ENCODE data around the gene BMP7. TPM values are rescaled to one million over a fixed set of nuclear protein-coding genes. Genes with fewer than 3 reads are reported as not detected.

BMP7 gene
- total RNA-seq, 1 donor from 2014 or later = 17.2 TPM

DNA sequence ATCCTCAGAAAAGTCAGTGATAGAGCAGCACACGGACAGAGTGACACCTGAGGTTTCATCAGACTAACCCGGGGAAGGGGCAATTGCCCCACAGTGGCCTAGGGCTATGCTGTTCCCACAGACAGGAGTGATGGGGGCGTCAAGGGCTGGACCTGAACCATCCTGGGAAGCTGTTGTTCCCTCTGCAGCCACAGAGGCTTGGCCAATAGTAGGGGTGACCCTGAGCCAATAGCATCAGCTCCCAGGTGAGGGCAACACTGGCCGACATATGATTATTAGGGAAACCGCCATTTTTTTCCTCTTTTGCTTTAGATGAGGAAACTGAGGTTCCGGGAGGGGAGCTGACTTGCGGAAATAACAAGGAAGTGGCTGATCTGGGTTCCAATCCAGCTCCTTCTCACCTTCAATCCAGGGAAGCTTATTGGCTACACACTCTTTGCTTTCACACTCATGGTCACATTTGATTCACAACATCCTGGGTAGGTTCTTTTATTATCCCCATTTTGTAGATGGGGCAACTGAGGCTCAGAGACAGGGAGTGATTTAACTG lies 126.0 kb downstream of the BMP7 start:
- TF ChIP-seq POLR2A (IDR thresholded peaks at IDR 0.05) = no peak
- TF ChIP-seq POLR2AphosphoS5 (IDR thresholded peaks at IDR 0.05; ENCODE audit: insufficient read depth in 1 of 2, low read depth in 1 of 2) = no peak
- TF ChIP-seq, protein P1, sequence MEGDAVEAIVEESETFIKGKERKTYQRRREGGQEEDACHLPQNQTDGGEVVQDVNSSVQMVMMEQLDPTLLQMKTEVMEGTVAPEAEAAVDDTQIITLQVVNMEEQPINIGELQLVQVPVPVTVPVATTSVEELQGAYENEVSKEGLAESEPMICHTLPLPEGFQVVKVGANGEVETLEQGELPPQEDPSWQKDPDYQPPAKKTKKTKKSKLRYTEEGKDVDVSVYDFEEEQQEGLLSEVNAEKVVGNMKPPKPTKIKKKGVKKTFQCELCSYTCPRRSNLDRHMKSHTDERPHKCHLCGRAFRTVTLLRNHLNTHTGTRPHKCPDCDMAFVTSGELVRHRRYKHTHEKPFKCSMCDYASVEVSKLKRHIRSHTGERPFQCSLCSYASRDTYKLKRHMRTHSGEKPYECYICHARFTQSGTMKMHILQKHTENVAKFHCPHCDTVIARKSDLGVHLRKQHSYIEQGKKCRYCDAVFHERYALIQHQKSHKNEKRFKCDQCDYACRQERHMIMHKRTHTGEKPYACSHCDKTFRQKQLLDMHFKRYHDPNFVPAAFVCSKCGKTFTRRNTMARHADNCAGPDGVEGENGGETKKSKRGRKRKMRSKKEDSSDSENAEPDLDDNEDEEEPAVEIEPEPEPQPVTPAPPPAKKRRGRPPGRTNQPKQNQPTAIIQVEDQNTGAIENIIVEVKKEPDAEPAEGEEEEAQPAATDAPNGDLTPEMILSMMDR (IDR thresholded peaks at IDR 0.05) = no peak
- intact Hi-C loops (cut with DNase I) = no loop called here
- DNase-seq (ENCODE audit: extremely low spot score in 2 of 2) = no peak
- no peak overlapping the region for H3K4me3 ChIP-seq
- no peaks in the 10 kb centered on the region for H3K27me3 ChIP-seq
- no peak overlapping the region for H3K27ac ChIP-seq
- H3K36me3 ChIP-seq = no peaks in the 10 kb centered on the region
- no peaks in the 10 kb centered on the region for H3K9me3 ChIP-seq
- H3K4me1 ChIP-seq = no peaks in the 10 kb centered on the region

DNA sequence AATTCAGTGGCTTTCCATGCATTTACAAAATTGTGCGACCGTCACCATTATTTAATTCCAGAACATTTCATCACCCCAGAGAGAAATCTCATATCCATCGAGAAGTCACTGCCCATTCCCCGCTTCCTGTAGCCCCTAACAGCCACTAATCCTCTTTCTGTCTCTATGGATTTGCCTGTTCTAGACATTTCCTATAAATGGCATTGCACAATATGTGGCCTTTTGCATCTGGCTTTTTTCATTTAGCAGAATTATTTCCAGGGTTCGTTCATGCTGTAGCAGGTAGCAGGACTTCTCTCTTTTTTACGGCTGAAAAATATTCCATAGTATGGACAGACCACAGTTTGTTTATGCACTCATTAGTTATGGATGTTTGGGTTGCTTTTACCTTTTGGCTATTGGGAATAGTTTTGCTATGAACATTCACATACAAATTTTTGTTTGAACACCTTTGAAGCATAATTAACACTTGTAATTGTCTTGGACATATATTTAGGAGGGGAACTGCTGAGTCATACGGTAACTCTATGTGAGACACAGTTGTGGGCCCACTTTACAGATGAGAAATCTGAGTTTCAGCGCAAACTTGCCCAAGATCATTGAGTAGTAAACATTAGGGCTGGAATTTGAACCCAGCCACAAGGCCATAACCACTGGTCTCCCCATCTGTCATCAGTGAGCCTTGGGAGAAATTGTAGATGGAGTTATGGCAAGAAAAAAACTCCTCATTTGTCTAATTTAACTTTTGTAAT lies 126.9 kb downstream of the BMP7 start:
- H3K36me3 ChIP-seq = no peaks in the 10 kb centered on the region
- TF ChIP-seq POLR2A (IDR thresholded peaks at IDR 0.05) (no peak), POLR2AphosphoS5 (IDR thresholded peaks at IDR 0.05; ENCODE audit: insufficient read depth in 1 of 2, low read depth in 1 of 2) (no peak)
- TF ChIP-seq, protein P1 (IDR thresholded peaks at IDR 0.05) = no peak
- no peaks in the 10 kb centered on the region for H3K4me1 ChIP-seq
- no peak overlapping the region for H3K4me3 ChIP-seq
- H3K27me3 ChIP-seq = no peaks in the 10 kb centered on the region
- no peaks in the 10 kb centered on the region for H3K9me3 ChIP-seq
- DNase-seq (ENCODE audit: extremely low spot score in 2 of 2) = no peak
- H3K27ac ChIP-seq = no peak overlapping the region
- intact Hi-C loops (cut with DNase I) = no loop called here

DNA sequence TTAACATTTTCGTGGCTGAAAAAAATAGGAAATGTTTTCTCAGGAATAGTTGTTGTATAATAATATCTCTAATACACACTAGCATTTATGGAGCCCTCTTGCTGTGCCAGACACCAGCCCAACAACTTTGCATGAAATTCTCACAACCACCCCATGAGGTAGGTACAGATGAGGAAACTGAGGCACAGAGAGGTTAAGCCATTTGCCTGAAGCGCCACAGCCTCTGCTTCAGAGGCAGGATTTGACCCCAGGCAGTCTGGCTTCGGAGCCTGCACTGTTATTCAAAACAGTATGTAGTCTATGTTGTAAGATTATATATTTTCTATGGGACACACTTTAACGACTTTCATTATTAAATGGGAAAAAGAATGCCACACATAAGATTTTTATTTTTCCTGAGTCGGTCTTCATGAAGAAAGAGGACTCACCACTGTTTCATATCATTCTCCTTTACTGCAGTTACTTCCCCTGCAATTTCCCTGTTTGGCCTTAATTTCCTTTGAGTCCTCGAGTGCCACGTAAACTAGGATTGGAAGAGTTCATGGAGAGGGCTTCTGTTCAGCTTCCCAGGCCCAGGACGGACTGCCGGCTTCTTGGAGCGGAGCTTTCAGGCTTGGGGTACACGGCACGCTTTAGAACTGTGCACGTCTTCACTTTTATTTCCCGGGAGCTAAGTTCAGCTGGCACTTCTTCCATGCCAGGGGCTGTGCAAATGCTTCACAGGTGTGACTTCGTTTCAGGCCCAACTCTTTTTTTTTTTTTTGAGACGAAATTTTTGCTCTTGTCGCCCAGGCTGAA lies 128.0 kb downstream of the BMP7 start:
- Histone ChIP-seq H3K27ac (no peak overlapping the region), H3K4me3 (no peak overlapping the region), H3K4me1 (no peaks in the 10 kb centered on the region), H3K27me3 (no peaks in the 10 kb centered on the region), H3K9me3 (no peaks in the 10 kb centered on the region), H3K36me3 (no peaks in the 10 kb centered on the region)
- TF ChIP-seq POLR2A (IDR thresholded peaks at IDR 0.05) = no peak
- no peak for DNase-seq (ENCODE audit: extremely low spot score in 2 of 2)
- intact Hi-C loops (cut with DNase I) = no loop called here

DNA sequence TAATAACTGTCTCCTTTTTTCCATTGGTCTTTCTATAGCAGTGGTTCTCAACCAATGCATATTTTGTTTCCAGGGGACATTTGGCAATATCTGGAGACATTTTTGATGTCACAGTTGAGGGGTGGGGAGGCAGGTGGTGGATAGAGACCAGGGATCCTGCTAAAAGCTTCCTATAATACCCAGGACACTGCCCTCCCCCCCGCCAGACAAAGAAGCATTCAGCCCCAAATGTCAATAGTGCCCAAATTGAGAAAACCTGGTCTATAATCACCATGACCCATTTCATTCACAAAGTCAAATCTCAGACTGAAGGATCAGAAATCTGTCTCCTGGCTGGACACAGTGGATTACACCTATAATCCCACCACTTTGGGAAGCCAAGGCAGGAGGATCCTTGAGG lies 128.8 kb downstream of the BMP7 start:
- H3K27me3 ChIP-seq = no peaks in the 10 kb centered on the region
- no peaks in the 10 kb centered on the region for H3K4me1 ChIP-seq
- H3K4me3 ChIP-seq = no peak overlapping the region
- intact Hi-C loops (cut with DNase I) = no loop called here
- H3K27ac ChIP-seq = no peak overlapping the region
- TF ChIP-seq, protein P1 (IDR thresholded peaks at IDR 0.05) = no peak
- no peak for TF ChIP-seq POLR2A (IDR thresholded peaks at IDR 0.05)
- no peak for TF ChIP-seq POLR2AphosphoS5 (IDR thresholded peaks at IDR 0.05; ENCODE audit: insufficient read depth in 1 of 2, low read depth in 1 of 2)
- no peaks in the 10 kb centered on the region for H3K9me3 ChIP-seq
- H3K36me3 ChIP-seq = no peaks in the 10 kb centered on the region
- no peak for DNase-seq (ENCODE audit: extremely low spot score in 2 of 2)

DNA sequence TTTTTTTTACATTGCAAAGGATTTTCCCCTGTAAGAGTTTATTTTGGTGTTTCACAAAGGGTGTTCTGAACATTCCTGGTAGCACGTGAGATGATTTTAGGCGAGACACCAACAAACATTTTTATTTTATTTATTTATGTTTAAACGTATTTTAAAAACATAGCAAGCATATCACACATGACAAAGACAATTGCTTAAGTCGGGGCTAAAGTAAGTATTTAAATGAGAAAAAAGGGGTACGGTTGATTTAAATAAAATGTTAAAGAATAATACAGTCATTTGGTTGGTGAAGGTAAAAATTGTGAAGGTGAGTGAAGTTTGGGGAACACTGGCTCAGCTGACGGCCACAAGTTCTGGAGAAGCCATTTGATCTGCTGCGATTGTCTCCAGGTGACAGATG lies 129.7 kb downstream of the BMP7 start:
- Histone ChIP-seq H3K9me3 (no peaks in the 10 kb centered on the region), H3K27me3 (no peaks in the 10 kb centered on the region), H3K4me3 (no peak overlapping the region), H3K36me3 (no peaks in the 10 kb centered on the region), H3K4me1 (no peaks in the 10 kb centered on the region), H3K27ac (no peak overlapping the region)
- DNase-seq (ENCODE audit: extremely low spot score in 2 of 2) = no peak
- TF ChIP-seq POLR2AphosphoS5 (IDR thresholded peaks at IDR 0.05; ENCODE audit: insufficient read depth in 1 of 2, low read depth in 1 of 2) (no peak), POLR2A (IDR thresholded peaks at IDR 0.05) (no peak)
- TF ChIP-seq, protein P1 (IDR thresholded peaks at IDR 0.05) = no peak
- intact Hi-C loops (cut with DNase I) = no loop called here
